ENCODE data around the gene FASLG.

DNA sequence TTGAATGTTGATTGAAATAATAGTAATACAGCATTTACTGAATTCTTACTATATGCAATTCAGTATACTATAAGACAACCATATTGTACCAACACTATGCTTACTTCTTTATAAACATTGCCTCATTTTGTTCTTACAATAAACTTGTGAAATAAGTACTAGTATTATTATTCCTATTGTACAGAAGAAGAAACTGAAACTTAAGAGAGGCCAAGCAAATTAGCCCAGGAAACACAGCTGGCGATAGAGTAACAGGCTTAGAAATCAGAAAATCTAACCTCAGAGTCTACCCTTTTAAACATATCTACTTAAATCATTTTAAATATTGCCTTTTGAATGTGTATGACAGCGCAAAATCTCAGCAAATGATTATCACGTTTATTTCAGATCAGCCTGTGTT lies 41.7 kb downstream of the FASLG start:
- TF ChIP-seq EZH2 (IDR thresholded peaks at IDR 0.05; ENCODE audit: borderline replicate concordance), result no peak
- TF ChIP-seq, protein P1, sequence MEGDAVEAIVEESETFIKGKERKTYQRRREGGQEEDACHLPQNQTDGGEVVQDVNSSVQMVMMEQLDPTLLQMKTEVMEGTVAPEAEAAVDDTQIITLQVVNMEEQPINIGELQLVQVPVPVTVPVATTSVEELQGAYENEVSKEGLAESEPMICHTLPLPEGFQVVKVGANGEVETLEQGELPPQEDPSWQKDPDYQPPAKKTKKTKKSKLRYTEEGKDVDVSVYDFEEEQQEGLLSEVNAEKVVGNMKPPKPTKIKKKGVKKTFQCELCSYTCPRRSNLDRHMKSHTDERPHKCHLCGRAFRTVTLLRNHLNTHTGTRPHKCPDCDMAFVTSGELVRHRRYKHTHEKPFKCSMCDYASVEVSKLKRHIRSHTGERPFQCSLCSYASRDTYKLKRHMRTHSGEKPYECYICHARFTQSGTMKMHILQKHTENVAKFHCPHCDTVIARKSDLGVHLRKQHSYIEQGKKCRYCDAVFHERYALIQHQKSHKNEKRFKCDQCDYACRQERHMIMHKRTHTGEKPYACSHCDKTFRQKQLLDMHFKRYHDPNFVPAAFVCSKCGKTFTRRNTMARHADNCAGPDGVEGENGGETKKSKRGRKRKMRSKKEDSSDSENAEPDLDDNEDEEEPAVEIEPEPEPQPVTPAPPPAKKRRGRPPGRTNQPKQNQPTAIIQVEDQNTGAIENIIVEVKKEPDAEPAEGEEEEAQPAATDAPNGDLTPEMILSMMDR (IDR thresholded peaks at IDR 0.05; ENCODE audit: poor library complexity), result no peak

Data from hepatocyte (in vitro differentiated cells).